Sigmoid colon (tissue), 7 donors: Measurements from ENCODE around the gene IL17RD. TPM values are rescaled to one million over a fixed set of nuclear protein-coding genes. Genes with fewer than 3 reads are reported as not detected.
A peak's percentile ranks its signal among the peaks of the same experiment; 100 is the strongest.

Source experiments
- DNase-seq: peaks from one replicate; pipeline ENCODE4 v3.0.0-alpha.2; 2019
- H3K27ac ChIP-seq, 4 donors: fragments of 200-600 bp; sonication (generic); one replicate each; pipeline ENCODE4 v1.5.1; 2016 to 2019; ENCODE audit warnings: mild to moderate bottlenecking in 1 of 4
- H3K27me3 ChIP-seq, 3 donors: fragments of 200-600 bp; sonication (generic); one replicate each; pipeline ENCODE4 v1.5.1; 2019; ENCODE audit warnings: mild to moderate bottlenecking in 1 of 3
- H3K36me3 ChIP-seq, 4 donors: fragments of 200-600 bp; sonication (generic); one replicate each; pipeline ENCODE4 v1.5.1; 2016 to 2019
- H3K4me1 ChIP-seq, 4 donors: fragments of 200-600 bp; sonication (generic); one replicate each; pipeline ENCODE4 v1.5.1; 2017 to 2019
- H3K4me3 ChIP-seq, 4 donors: fragments of 200-600 bp; sonication (generic); one replicate each; pipeline ENCODE4 v1.5.1; 2017 to 2019; ENCODE audit warnings: mild to moderate bottlenecking in 2 of 4, moderate library complexity in 1 of 4
- H3K9me3 ChIP-seq, 4 donors: fragments of 200-600 bp in 3 of 4; sonication (generic) in 3 of 4; one replicate each; pipeline versions ENCODE4 v1.5.1 to v1.6.1; 2013 to 2019
- EP300 ChIP-seq, 4 donors: sonication (generic); formaldehyde crosslinking; IDR thresholded peaks; one replicate each; pipeline ENCODE4 v1.6.1; 2017; ENCODE audit warnings: antibody characterized with exemption in 4 of 4
- POLR2A ChIP-seq, 2 donors: fragments of 450-650 bp; IDR thresholded peaks; one replicate each; pipeline ENCODE4 v1.6.1; 2016; ENCODE audit warnings: antibody characterized with exemption in 2 of 2, mild to moderate bottlenecking in 2 of 2, moderate library complexity in 2 of 2
- POLR2AphosphoS5 ChIP-seq, 4 donors: sonication (generic); formaldehyde crosslinking; IDR thresholded peaks; one replicate each; pipeline ENCODE4 v1.6.1; 2017; ENCODE audit warnings: antibody characterized with exemption in 4 of 4
- WGBS, 2 donors: extraction: QIAGEN DNeasy Blood & Tissue Kit; methylation state at CpG; one replicate each; pipeline ENCODE4 v1.1.7; 2013; 5-methylcytosine and 5-hydroxymethylcytosine counted together
- intact Hi-C: fragments of 100-400 bp; cut with DNase I; formaldehyde crosslinking; loops from one replicate; pipeline ENCODE4 v1.15.1; 2023
- polyA plus RNA-seq, 3 donors: library from polyadenylated mRNA; stranded (reverse); fragments of 200-250 nt; gene quantifications; one replicate each; pipeline ENCODE4 v1.2.3, GENCODE V29; 2013
- total RNA-seq, 4 donors: library from RNA; depleted of rRNA; stranded (reverse); fragments of >200 nt; gene quantifications; one replicate each; pipeline ENCODE4 v1.1.0, GENCODE V29; 2016
- TF ChIP-seq, protein P1 (sequence below), 4 experiments: fragments of 450-650 bp in 3 of 4; fragments of 200-600 bp in 1 of 4; IDR thresholded peaks; one replicate each; pipeline ENCODE4 v1.5.1; 2016 to 2019; ENCODE audit warnings: antibody characterized with exemption in 4 of 4, mild to moderate bottlenecking in 3 of 4, moderate library complexity in 2 of 4
- donor health status: healthy with polysubstance abuse.
- donor health status: Bipolar disorder and iron deficiency.
- donor health status: healthy.

Gene IL17RD
- total and polyA plus RNA-seq, 7 donors: under 0.01 to 46.8 (median 16.8) TPM

DNA sequence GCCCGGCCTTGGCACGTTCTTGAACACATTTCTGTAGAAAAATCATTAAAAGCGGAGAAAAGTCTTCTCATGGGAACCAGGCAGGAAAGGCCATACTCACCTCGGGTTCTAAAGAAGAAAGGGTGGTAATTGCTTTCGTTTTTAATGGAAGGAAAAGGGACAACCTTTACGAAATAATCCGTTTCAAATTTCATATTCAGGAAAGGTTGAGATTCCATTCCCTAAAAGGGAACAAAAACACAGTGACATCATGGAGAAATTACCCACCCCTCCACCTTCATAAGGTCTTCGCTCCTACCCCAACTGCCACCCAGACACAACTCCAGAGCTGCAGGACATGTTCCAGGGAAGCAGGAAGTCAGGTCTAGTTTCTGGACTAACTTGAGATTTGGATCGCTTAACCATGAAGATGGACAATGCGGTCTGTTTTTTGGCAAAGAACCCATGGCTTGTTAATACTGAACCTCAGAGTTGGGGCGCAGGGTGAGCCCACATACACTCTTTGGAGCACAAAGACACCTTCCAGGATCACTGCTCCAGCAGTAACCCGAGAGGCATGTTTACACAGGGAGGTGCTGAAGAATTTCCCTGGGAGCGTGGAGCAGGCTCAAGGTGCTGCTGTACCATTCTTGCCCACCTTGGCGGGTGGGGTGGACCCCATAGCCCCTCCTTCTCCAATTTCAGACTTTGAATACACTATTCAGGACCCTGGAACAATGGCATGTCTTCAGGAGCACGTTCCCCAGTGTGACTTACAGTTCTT lies 55.5 kb downstream of the IL17RD start:
- Histone ChIP-seq H3K27me3 (no peaks in the 10 kb centered on the region), H3K4me1 (peaks cover 0 to 27% (median 3%) of the 10 kb centered on the region in 4 donors), H3K4me3 (no peak overlapping the region), H3K36me3 (peaks cover 0 to 48% (median 5%) of the 10 kb centered on the region in 4 donors), H3K9me3 (no peaks in the 10 kb centered on the region), H3K27ac (no peak overlapping the region)
- intact Hi-C loops: no loop called here
- TF ChIP-seq POLR2AphosphoS5 (IDR thresholded peaks at IDR 0.05): no peak
- no peak for TF ChIP-seq EP300 (IDR thresholded peaks at IDR 0.05)
- TF ChIP-seq POLR2A (IDR thresholded peaks at IDR 0.05): no peak
- TF ChIP-seq, protein P1, sequence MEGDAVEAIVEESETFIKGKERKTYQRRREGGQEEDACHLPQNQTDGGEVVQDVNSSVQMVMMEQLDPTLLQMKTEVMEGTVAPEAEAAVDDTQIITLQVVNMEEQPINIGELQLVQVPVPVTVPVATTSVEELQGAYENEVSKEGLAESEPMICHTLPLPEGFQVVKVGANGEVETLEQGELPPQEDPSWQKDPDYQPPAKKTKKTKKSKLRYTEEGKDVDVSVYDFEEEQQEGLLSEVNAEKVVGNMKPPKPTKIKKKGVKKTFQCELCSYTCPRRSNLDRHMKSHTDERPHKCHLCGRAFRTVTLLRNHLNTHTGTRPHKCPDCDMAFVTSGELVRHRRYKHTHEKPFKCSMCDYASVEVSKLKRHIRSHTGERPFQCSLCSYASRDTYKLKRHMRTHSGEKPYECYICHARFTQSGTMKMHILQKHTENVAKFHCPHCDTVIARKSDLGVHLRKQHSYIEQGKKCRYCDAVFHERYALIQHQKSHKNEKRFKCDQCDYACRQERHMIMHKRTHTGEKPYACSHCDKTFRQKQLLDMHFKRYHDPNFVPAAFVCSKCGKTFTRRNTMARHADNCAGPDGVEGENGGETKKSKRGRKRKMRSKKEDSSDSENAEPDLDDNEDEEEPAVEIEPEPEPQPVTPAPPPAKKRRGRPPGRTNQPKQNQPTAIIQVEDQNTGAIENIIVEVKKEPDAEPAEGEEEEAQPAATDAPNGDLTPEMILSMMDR (IDR thresholded peaks at IDR 0.05): no peak
- WGBS, 2 donors: 67 to 80% methylated on average over 15 of the region's 15 CpGs
- no peak for DNase-seq

DNA sequence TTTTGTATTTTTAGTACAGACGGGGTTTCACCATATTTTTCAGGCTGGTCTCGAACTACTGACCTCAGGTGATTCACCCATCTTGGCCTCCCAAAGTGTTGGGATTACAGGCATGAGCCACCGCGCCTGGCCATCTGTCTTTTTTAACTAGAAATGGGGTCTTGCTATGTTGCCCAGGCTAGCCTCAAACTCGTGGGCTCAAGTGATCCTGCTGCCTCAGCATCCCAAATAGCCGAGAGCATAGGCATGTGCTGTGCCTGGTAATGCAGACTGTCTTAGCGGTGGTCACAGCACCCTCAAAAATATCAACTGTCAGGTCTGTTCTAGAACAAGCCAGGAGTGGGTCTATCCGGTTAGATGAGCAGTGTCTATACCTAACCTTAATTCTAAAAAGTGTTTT lies 56.5 kb downstream of the IL17RD start:
- TF ChIP-seq POLR2A (IDR thresholded peaks at IDR 0.05): no peak
- no peak for TF ChIP-seq EP300 (IDR thresholded peaks at IDR 0.05)
- TF ChIP-seq, protein P1 (IDR thresholded peaks at IDR 0.05): no peak
- no peak for TF ChIP-seq POLR2AphosphoS5 (IDR thresholded peaks at IDR 0.05)
- H3K27ac ChIP-seq: no peak overlapping the region
- WGBS, 2 donors: 95% methylated on average over 8 of the region's 8 CpGs
- no peaks in the 10 kb centered on the region for H3K27me3 ChIP-seq
- no peaks in the 10 kb centered on the region for H3K9me3 ChIP-seq
- DNase-seq: no peak
- H3K4me1 ChIP-seq: peaks cover 0 to 27% (median 3%) of the 10 kb centered on the region in 4 donors
- H3K36me3 ChIP-seq: peaks cover 0 to 48% (median 8%) of the 10 kb centered on the region in 4 donors
- intact Hi-C loops: no loop called here
- no peak overlapping the region for H3K4me3 ChIP-seq

DNA sequence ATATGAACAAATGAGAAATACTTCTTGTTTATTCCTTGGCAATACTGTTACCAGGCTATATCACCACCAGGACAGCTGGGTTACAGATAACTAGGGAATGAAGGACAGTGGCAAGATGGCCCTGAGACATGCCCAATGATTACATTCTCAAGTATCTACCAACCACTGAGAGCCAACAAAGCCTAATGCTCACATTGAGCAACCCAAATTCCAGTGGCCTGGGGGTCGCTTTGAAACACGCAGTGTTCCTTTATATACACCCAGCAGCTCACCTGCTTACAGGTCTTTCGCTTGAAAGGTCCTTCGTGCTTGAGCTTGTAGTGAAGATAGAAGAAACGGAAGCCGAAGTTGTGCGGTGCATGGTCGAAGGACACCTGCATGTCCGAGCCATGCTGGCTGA lies 59.6 kb downstream of the IL17RD start:
- Histone ChIP-seq H3K4me3 (no peak overlapping the region), H3K36me3 (peaks cover 0 to 55% (median 8%) of the 10 kb centered on the region in 4 donors), H3K27me3 (no peaks in the 10 kb centered on the region), H3K9me3 (no peaks in the 10 kb centered on the region), H3K27ac (peak overlapping the region in 1 of 4 donors; percentile 11), H3K4me1 (peaks cover 0 to 19% (median 3%) of the 10 kb centered on the region in 4 donors)
- 97% methylated on average over 9 of the region's 9 CpGs for WGBS, 2 donors
- intact Hi-C loops: no loop called here
- no peak for TF ChIP-seq POLR2AphosphoS5 (IDR thresholded peaks at IDR 0.05)
- TF ChIP-seq EP300 (IDR thresholded peaks at IDR 0.05): no peak
- TF ChIP-seq, protein P1 (IDR thresholded peaks at IDR 0.05): no peak
- DNase-seq: no peak

DNA sequence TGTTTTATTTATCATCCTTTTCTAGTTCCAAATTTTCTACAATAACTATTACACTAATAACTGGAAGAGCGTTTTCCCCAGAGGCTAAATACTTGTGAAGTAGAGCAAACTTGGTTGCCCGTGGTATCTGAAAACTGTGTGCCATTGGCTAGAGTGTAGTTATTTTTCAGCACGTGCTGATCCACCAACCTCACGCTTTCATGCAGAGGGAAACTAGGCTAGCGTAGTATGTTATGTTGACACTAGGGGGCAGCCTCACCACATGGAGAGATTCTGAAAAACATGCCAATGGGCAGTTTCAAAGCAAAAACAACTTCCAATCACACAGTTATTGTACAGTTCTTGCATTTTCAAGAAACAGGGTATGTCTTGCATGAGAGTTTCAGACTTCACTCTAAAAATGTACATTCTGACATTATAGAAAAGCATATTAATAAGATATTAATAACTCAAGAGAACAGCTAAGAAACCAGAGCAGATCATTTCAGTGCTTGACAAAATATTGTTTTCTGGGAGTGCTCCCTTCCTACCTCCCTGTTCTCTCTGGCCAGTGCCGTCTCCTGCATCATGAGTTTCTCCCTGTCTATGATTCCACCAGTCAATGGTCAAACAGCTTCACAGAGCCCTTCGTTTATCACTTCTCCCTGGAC lies 65.0 kb downstream of the IL17RD start:
- Histone ChIP-seq H3K9me3 (no peaks in the 10 kb centered on the region), H3K36me3 (peaks cover 0 to 60% (median 8%) of the 10 kb centered on the region in 4 donors), H3K27ac (no peak overlapping the region), H3K27me3 (no peaks in the 10 kb centered on the region), H3K4me3 (no peak overlapping the region), H3K4me1 (peaks cover 0 to 5% (median 2%) of the 10 kb centered on the region in 4 donors)
- TF ChIP-seq, protein P1 (IDR thresholded peaks at IDR 0.05): peak; percentile 86 to 94 (median 88)
- no peak for TF ChIP-seq POLR2AphosphoS5 (IDR thresholded peaks at IDR 0.05)
- no peak for TF ChIP-seq EP300 (IDR thresholded peaks at IDR 0.05)
- TF ChIP-seq POLR2A (IDR thresholded peaks at IDR 0.05): no peak
- peak; percentile 85 for DNase-seq
- intact Hi-C loops: loop anchor here (2.0 kb wide), 2 partner anchors 71 to 127 kb away; partner anchors contain the start of gene APPL1
- 18 to 19% methylated on average over 7 of the region's 7 CpGs for WGBS, 2 donors
